HG03159 (cell line): ENCODE data around the gene PRICKLE4.

Experiments
- ATAC-seq: cut with Tn5 transposase; IDR thresholded peaks from one replicate; pipeline ENCODE4 v1.9.1; 2021; ENCODE audit warnings: mild to moderate bottlenecking, moderate library complexity; ENCODE audit not compliant: unreplicated experiment

Gene PRICKLE4

GRCh38 chr6:41836022-41836659 lies 55.6 kb downstream of the PRICKLE4 start:
- ATAC-seq = no peak

GRCh38 chr6:41836660-41837052 lies 56.1 kb downstream of the PRICKLE4 start:
- ATAC-seq = no peak
